OCI-LY1 (cell line): Measurements from ENCODE around the gene GRK2.

ENCODE experiments used
- H2AFZ ChIP-seq: fragments of 200-600 bp; sonication (generic), shearing (Covaris generic); 2 replicates; pipeline ENCODE4 v1.6.0; 2014; ENCODE audit warnings: antibody characterized with exemption, mild to moderate bottlenecking, low read length
- H3F3A ChIP-seq: fragments of 200-600 bp; sonication (generic), shearing (Covaris generic); 2 replicates; pipeline ENCODE4 v1.6.0; 2014; ENCODE audit warnings: mild to moderate bottlenecking, antibody characterized with exemption, low read length, moderate library complexity; ENCODE audit not compliant: insufficient read depth
- H3K27ac ChIP-seq: fragments of 200-600 bp; sonication (generic); 2 replicates; pipeline ENCODE4 v1.5.1; 2014; ENCODE audit warnings: low read length, mixed run types, mild to moderate bottlenecking, low read depth; ENCODE audit not compliant: poor library complexity, severe bottlenecking
- H3K27me3 ChIP-seq: fragments of 200-600 bp; sonication (generic); 2 replicates; pipeline ENCODE4 v1.6.0; 2014; ENCODE audit warnings: antibody characterized with exemption, mild to moderate bottlenecking, low read length, moderate library complexity; ENCODE audit not compliant: insufficient read depth
- H3K36me3 ChIP-seq: fragments of 200-600 bp; sonication (generic); 2 replicates; pipeline ENCODE4 v1.6.1; 2014; ENCODE audit warnings: mild to moderate bottlenecking, antibody characterized with exemption, low read length, moderate library complexity, mixed read lengths; ENCODE audit not compliant: insufficient read depth
- H3K4me1 ChIP-seq: fragments of 200-600 bp; sonication (generic); 2 replicates; pipeline ENCODE4 v1.5.1; 2014; ENCODE audit warnings: mild to moderate bottlenecking, low read length, moderate library complexity; ENCODE audit not compliant: insufficient read depth, severe bottlenecking
- H3K4me2 ChIP-seq: fragments of 200-600 bp; sonication (generic), shearing (Covaris generic); 2 replicates; pipeline ENCODE4 v1.6.1; 2014; ENCODE audit warnings: low read length
- H3K4me3 ChIP-seq: fragments of 200-600 bp; sonication (generic); 2 replicates; pipeline ENCODE4 v1.5.1; 2014; ENCODE audit warnings: low read length, low read depth, mild to moderate bottlenecking, mixed read lengths; ENCODE audit not compliant: poor library complexity, severe bottlenecking
- H3K79me2 ChIP-seq: fragments of 200-600 bp; shearing (Covaris generic); 2 replicates; pipeline ENCODE4 v1.6.1; 2016; ENCODE audit warnings: mixed run types, low read length, mixed read lengths; ENCODE audit not compliant: insufficient read depth
- H3K9ac ChIP-seq: fragments of 200-600 bp; sonication (generic), shearing (Covaris generic); 2 replicates; pipeline ENCODE4 v1.6.1; 2014; ENCODE audit warnings: mild to moderate bottlenecking, low read length, mixed read lengths
- H3K9me2 ChIP-seq: fragments of 200-600 bp; sonication (generic), shearing (Covaris generic); 2 replicates; pipeline ENCODE4 v1.6.1; 2014; ENCODE audit warnings: low read depth, mild to moderate bottlenecking, low read length, mixed read lengths
- H3K9me3 ChIP-seq: fragments of 200-600 bp; shearing (Covaris generic); 2 replicates; pipeline ENCODE4 v1.6.1; 2014; ENCODE audit warnings: low read length, mixed read lengths
- H4K20me1 ChIP-seq: fragments of 200-600 bp; sonication (generic), shearing (Covaris generic); 2 replicates; pipeline ENCODE4 v1.6.0; 2016; ENCODE audit warnings: mild to moderate bottlenecking, low read length; ENCODE audit not compliant: insufficient read depth
- CTCF ChIP-seq: fragments of 200-600 bp; sonication (generic), shearing (Covaris generic); IDR thresholded peaks from 2 replicates; pipeline ENCODE4 v1.5.1; 2017; ENCODE audit warnings: mild to moderate bottlenecking, antibody characterized with exemption, low read length, moderate library complexity, mixed read lengths
- EZH2 ChIP-seq: fragments of 200-600 bp; sonication (generic), shearing (Covaris generic); IDR thresholded peaks from 2 replicates; pipeline ENCODE4 v1.8.0; 2017; ENCODE audit warnings: borderline replicate concordance, mixed run types, mild to moderate bottlenecking, antibody characterized with exemption, low read length, moderate library complexity, mixed read lengths

The GRK2 gene

GRCh38 chr11:67309661-67310061 is 43.4 kb downstream of the GRK2 start:
- no peaks in the 10 kb centered on the region for H4K20me1 ChIP-seq
- peaks cover 7% of the 10 kb centered on the region for H3K4me1 ChIP-seq
- H3K4me3 ChIP-seq = no peak overlapping the region
- no peaks in the 10 kb centered on the region for H3F3A ChIP-seq
- H3K4me2 ChIP-seq = no peak overlapping the region
- H3K79me2 ChIP-seq = no peaks in the 10 kb centered on the region
- no peak for TF ChIP-seq EZH2
- TF ChIP-seq CTCF = no peak
- H3K27ac ChIP-seq = no peak overlapping the region
- no peak overlapping the region for H2AFZ ChIP-seq
- H3K27me3 ChIP-seq = no peaks in the 10 kb centered on the region
- no peak overlapping the region for H3K9ac ChIP-seq
- no peaks in the 10 kb centered on the region for H3K36me3 ChIP-seq
- H3K9me3 ChIP-seq = no peaks in the 10 kb centered on the region
- H3K9me2 ChIP-seq = no peaks in the 10 kb centered on the region

DNA sequence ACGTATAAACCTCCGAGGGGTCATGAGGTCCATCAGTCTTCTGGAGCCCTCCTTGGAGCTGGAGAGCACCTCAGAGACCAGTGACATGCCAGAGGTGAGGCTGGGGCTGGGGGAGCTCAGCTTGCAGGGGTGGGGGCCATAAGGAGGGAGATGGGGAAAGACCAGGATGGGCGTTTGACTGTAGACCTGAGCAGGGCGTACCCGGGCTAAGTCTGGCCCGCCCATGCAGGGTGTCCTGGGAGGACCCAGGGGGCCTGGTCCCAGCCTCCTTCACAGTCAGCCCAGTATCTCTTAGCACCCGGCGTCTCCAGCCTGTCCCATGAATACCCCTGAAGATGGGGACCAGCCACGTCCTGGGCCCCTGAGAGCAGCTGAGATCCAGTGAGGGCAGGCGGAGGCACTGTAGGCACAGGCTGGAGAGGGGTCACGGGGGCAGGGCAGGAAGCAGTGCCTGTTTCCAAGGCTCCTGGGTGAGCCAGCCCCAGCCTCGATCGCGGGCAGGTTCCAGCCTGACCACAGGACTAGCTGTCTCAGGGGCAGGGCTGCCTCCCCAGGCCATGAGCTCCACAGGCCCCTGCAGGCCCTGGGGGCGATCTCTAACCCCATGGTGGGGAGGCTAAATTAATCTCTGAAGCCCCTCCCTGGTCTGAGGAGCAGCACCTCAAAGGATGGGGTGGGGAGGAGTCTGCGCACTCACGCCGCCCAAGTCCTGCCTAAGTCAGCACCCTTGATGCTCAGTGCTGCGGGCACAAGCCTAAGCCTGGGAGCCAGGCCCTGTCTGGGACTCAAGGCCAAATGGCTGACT is 44.2 kb downstream of the GRK2 start:
- no peak overlapping the region for H3K27ac ChIP-seq
- H3K27me3 ChIP-seq = no peaks in the 10 kb centered on the region
- H3K9me3 ChIP-seq = no peaks in the 10 kb centered on the region
- H3F3A ChIP-seq = no peaks in the 10 kb centered on the region
- H3K4me1 ChIP-seq = peaks cover 7% of the 10 kb centered on the region
- TF ChIP-seq CTCF (no peak), EZH2 (no peak)
- no peaks in the 10 kb centered on the region for H3K36me3 ChIP-seq
- H3K4me3 ChIP-seq = no peak overlapping the region
- no peak overlapping the region for H3K4me2 ChIP-seq
- no peaks in the 10 kb centered on the region for H3K79me2 ChIP-seq
- no peaks in the 10 kb centered on the region for H4K20me1 ChIP-seq
- H3K9ac ChIP-seq = no peak overlapping the region
- no peak overlapping the region for H2AFZ ChIP-seq
- no peaks in the 10 kb centered on the region for H3K9me2 ChIP-seq

- Histone ChIP-seq H3K9me2 (no peaks in the 10 kb centered on the region), H3K9ac (no peak overlapping the region), H3K4me2 (no peak overlapping the region), H4K20me1 (no peaks in the 10 kb centered on the region), H3K4me1 (peaks cover 7% of the 10 kb centered on the region), H2AFZ (no peak overlapping the region), H3K36me3 (no peaks in the 10 kb centered on the region), H3K79me2 (no peaks in the 10 kb centered on the region), H3F3A (no peaks in the 10 kb centered on the region), H3K27ac (no peak overlapping the region), H3K9me3 (no peaks in the 10 kb centered on the region), H3K4me3 (no peak overlapping the region), H3K27me3 (no peaks in the 10 kb centered on the region)
- TF ChIP-seq CTCF (no peak), EZH2 (no peak)
Measured at GRCh38 chr11:67311051-67311555, 44.8 kb downstream of the GRK2 start.
